SW 1271 (cell line): ENCODE results near the gene STAT4.
"Not testable (repeated sequence)": the region's sequence is repeated elsewhere in the genome, so short reads cannot be mapped to it uniquely, and the experiment has no call there.

Experiments used
- DNase-seq, 2 experiments: peaks; one replicate each; lab custom pipeline; 2025; lab: John Stamatoyannopoulos, UW

The STAT4 gene

DNA sequence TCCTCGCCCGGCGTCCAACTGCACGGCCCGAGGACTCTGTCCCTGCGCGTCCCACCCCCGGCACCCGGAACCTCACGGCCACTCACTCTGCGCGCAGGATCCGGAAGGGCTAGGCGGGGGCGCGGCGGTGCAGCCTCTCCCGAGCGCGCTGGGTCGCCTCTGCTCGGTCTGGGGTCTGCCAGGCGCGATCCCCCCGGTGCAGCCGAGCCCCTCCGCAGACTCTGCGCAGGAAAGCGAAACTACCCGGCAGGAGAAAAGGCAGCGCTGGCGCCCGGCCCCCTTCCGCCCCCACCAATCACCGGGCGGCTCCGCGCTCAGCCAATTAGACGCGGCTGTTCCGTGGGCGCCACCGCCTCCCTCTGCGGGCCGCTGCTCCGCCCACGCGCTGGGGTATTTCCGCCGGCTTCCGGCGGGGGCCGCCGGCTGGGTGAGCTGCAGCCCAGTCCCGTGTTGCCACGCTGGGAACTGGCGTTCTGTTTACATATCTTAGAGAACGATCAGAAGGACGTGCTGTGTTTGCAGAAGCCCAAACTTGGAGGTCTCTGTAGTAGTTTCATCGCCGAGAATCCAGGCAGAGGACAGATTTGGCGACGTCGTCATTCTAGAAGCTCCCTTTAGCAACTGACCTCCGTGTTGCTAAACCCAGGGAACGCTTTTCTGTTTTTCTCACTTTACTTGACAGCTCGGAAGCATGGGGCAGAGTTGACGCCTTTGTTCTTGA lies 136.7 kb downstream of the STAT4 start, which contains the start of gene STAT1:
Gene STAT1, minus strand, starts transcription at position 240 of the 721 bp plus-strand sequence. CDS start 4,168 bp downstream, outside the sequence.
- DNase-seq: peak; percentile 56 to 91

DNA sequence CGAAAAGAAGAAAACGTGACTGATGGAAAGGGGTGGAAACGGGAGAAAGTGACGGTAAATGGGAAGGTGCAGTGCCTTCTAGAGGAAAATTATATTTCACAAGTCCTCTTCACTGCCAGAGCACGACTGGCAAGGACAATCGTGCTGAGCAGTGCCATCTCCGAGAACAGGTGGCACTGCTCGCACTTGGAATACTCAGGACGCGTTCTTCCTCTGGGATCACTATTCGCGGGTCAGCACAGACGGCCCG lies 137.2 kb downstream of the STAT4 start:
- DNase-seq: peak in 1 of 2 experiments; percentile 75

DNA sequence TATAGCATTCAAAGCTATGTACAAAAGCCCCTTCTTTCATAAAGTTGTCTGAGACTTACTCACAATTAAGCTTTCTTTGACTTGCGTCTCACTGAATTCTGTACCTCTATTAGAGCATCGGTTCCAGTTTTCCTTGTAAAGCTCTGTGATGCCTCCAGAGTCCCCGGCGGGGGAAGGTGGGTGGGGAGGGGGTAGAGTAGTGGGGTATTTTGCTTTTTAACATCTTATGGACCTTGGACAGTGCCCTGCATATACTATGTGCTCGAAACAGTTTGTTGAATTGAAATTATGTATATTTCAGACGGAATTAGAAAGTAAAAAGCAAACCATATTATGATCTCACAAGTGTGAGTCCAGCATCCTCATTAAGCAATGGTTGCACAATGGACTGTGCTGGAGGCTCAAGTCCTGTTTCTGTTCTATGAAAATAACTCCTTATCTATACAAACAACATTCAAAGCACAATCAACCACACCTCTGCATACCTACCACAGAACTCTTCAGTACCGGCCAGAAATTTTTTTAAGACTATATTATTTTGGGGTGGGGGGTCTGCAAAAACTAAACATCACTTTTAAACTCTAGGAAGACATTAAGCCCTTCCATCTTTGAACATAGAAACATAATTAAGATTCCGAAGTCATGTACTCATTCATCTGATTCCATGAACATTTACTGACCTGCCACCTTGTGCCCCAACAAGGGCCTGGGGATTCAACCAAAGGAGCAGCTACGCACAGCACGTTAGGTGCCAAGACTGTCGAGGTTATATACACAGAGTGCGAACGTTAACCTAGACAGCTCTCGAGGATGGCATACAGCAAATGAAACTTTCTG lies 137.7 kb downstream of the STAT4 start:
- DNase-seq: no peak

DNA sequence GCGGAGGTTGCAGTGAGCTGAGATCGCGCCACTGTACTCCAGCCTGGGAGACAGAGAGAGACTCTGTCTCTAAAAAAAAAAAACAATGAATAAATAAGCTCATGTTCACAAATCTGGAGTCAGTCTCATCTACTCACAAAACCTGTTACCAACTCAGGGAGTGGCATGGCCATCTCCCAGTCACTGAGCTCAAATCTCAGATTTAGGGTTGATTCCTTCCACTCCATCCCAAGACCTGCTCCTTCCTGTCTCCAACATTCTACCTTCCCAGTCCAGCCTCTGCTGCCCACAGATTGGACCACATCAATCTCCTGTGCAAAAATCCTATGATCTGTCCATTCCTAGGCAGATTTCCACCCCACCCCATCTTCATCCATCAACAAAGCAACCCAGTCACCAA lies 138.4 kb downstream of the STAT4 start:
- DNase-seq: no peak

DNA sequence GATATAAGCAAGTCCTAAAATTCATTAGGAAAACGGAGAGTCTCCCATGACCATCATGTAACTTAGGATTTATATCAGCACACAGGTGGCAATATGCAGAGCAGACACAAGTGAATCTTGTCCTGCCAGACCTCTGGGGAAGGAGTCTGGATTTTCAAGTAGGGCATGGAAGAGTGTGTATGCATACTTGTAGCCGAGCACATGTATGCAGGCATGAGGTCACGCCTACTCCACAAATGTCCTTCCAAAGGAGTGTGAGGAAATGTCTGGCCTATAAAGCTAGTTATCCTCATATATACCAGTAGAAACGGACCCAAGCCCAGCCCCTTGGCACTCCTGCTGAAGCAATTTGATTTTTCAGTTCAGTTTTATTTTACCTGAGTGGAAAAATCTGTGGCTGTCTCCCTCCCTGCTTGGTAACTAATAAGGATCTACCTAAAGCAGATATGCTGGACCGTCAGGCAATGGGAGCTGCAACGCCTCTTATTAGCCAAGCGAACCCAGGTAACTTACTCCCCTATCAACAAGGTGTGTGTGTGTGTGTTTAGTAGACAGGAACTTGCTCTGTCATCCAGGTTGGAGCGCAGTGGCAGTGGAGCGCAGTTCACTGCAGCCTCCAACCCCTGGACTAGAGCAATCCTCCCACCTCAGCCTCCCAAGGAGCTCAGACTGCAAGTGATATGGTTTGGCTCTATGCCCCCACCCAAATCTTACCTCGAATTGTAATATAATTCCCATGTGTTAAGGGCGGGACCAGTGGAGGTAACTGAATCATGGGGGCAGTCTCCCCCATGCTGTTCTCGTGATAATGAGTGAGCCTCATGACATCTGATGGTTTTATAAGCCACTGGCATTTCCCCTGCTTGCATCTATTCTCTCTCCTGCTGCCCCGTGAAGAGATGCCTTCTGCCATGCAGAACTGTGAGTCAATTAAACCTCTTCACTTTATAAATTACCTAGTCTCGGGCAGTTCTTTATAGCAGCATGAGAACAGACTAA lies 139.6 kb downstream of the STAT4 start:
- no peak for DNase-seq

DNA sequence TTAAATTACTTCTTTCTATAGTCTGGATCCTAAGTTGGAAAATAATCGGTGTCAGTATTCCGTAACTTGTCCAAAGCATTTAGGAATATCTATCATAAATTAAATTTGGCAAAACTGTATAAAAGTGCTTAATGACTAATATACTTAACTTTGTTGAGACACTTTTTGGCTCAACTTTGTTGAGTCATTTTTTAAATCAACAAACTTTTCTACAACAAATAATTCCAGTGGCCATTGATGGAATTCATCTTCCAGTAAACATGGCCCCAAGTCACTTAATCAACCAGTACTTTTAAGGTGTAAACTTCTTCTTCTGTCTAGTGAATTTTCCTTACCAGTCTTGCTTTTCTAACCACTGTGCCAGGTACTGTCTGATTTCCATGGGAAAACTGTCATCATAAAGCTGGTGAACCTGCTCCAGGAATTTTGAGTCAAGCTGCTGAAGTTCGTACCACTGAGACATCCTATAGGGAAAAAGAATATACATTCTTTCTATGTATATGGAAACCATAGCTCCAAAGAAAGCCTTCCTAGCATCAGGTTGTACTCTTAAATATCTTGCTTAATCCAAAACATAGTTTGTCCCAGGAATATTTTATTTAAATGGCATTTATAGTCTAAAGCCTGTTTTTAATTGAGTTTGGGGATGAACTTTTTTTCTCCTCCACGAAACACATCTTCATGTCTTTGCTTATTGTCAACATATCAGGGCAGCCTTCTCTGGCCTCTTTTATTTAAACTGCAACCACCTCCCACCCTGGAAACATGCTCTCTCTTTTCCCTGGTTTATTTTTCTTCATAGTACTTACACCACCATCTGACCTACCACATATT lies 141.0 kb downstream of the STAT4 start:
- DNase-seq: no peak

DNA sequence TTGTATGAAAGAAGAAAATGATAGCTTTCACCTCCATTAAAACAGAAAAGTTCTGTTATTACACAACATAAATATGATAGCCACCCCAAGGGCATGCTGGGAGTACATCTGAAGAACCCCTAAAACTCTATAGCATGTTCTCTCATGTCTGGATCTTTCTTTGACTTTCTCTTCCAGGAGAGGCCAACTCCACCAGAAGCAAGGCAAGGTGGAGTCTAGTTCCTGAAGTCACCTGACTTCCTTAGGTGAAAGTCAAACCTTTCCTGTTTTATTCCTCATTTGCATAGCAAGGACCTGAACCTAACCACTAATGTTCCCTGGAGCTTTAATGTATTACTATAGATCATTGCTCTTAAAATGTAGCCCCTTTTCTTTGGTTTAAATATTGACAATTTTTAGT lies 142.5 kb downstream of the STAT4 start:
- DNase-seq: no peak

DNA sequence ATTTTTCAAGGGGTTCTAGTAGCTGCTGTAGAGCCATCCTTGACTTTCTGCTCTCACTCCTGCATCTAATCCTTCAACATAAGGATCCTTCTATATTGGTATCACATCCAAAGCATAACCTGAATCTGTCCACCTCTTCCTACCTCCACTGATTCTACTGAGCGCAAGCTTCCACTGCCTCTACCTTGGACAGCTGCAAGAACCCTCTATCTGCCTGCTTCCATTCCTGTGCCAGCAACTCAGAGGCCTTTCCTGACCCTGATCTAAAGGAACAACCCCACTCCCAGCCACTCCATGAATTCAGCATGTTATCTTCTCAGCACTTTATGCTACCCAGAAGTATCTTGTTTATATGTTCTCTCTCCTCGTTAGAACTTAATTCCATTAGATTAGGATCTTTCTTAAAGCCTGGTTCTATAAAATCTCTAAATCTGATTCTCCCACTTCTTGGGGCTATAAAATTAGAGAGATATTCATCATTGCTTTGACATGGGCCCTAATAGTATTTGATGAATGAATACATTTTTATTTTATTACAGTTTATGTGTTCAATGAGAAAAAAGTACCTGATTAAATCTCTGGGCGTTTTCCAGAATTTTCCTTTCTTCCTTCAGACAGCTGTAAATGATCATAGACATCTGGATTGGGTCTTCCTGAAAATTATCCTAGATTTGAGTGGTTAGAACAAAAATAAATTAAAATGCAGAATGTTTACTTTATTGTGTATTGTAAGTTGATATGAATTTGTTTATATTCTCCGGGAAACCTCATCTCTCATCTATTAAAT lies 143.6 kb downstream of the STAT4 start:
- DNase-seq: no peak

DNA sequence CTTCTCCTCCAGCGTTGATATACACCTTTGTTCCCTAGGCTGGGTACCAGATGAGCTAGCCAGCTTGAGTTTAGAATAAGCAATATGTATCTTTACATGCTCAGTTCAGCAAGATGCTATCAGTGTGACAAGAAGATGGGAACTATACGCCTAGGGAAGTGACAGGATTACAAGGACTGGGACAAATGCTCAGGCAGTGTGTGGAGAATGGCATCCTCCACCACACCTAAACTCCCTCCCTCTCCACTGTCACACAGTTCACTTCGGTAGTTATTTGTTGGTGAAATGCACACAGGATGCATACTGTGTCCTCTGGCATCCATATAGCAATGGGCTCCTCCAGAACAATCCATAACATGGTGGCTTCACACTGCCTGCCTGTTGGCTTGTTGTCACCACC lies 144.5 kb downstream of the STAT4 start:
- no peak for DNase-seq

DNA sequence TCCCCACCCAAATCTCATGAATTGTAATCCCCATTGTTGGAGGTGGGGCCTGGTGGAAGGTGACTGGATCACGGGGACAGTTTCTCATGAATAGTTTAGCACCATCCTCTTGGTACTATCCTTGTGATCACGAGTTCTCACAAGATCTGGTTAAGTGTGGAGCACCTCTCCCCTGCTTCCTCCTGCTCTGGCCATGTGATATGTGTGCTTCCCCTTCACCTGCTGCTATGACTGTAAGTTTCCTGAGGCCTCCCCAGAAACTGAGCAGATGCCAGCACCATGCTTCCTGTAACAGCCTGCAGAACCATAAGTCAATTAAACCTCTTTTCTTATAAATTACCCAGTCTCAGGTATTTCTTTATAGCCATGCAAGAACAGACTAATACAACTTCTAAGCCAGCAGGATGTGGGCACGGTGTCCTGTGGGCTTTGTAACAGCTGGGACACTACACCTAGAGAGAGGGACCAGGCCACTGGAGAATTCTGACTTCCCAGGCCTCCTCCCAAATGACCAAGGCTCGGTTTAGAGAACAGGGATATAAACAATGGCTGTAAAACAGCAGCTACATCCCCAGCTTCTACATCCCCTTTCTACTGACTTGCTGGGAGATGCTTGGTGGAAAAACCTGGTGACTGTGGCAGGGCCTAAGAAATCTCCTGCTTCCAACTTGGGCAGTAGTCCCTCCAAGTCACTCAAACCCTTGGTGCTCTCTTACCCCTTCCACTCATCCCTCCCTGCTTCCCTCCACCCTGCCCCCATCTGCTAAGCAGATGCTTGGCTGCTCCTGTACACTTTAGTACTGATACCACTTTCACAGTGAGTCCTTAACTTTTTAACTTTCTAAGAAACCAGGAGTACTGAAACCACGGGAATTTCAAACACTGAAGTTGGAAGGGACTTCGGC lies 147.1 kb downstream of the STAT4 start:
- no peak for DNase-seq

DNA sequence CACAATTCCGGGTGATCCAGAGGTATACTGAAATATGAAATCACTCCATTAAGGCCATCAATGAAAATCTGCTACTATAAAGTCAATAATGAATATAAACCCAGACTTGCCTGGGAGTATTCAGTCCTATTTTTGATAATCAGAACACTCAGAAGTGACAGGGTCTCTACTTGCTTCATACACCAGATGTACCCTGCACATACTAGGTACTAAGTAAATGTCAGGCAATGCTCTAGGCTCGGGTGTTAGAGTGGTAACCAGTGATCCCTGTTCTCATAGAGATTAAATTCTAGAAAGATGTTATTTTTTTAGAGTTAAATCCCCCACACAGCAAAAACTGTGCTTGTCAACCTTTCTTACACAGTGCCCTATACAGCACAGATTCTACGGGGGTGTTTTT lies 149.2 kb downstream of the STAT4 start:
- DNase-seq: no peak

DNA sequence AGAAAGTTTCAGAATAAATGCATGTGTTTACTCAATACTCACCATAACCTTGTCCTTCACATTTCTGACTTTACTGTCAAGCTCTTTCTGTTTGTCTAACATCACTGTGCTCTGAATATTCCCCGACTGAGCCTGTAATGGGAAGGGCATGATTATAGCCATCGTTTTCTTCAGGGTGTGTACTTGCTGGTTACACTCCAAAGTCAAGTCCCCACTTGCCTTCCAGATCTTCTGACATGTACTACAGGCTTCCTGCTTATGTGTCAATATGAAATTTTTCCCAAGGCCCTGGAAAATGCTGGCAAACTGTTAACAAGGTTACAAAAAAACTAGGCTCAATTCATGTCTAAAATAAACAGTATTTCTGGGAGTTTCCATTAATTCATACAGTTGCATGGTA lies 149.8 kb downstream of the STAT4 start:
- DNase-seq: no peak

DNA sequence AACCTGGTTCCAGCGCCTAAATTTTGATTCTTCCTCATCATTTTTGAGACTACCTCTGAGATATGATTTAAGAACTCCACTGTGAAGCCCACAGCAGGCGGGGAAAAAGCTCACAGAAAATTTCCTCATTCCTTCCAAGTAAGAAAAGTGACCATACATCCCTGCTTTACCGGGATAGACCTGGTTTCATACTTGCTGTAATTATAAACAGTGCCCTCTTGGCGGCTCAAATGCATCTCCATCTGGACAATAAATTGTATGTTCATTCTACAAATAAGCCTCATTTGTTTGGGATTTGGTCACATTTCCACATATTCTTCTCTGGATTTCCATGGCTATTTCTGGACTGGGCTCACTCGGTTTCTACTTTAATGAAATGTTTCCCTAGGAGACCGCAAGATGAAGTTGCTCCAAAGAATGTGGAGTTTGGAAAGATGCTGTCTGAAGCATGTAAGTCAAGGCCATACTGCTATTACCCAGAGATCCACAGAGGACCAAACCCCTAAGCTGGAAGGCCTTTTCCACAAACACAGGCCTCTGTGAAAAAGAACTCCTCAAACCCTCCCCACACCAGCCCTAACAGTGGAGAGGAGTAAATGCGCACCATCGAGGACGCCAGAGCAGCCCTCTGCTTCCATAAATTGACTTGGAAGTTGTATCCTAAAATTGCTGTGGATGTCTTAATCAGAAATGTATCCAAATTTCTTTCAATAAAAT lies 150.7 kb downstream of the STAT4 start:
- DNase-seq: no peak

DNA sequence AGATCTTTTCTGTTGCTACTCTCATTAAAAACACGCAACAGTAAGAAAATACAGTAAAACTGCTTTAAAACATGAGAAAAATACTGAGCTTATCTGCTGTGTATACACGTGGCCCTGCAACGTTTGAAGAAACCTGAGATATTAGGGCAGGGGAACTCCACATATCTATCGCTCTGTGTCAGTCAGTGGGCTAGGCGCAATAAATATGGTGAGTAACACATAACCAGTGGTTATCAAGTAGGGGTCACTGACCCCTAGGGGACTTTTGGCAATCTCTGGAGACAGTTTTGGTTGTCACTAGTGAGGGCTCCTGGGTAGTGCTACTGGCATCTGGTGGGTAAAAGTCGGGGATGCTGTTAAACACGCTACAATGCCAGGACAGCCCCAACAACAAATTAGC lies 151.7 kb downstream of the STAT4 start:
- DNase-seq: no peak

DNA sequence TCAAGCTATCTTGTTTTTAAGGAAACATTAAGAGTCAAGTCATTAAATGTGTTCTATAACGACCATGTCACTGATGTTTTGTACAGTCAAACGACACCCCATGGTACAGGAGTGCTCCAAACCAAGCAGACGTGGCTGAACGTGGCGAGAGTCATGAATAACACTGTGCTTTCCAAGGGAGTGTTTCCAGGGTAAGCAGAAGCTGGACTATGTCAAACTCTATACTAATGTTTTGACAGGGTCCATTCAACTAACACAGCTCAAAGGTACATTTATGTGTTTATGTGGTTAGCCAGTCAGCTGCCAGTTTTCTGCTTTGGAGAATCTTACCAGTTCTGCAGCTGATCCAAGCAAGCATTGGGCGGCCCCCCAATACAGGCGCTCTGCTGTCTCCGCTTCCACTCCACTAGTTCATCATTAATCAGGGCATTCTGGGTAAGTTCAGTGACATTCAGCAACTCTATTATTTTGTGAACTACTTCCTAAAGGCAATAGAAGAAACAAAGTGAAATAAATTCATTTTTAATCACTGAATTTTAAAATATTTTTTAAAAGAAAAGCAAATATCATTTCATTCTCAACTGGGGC lies 153.2 kb downstream of the STAT4 start:
- DNase-seq: no peak

DNA sequence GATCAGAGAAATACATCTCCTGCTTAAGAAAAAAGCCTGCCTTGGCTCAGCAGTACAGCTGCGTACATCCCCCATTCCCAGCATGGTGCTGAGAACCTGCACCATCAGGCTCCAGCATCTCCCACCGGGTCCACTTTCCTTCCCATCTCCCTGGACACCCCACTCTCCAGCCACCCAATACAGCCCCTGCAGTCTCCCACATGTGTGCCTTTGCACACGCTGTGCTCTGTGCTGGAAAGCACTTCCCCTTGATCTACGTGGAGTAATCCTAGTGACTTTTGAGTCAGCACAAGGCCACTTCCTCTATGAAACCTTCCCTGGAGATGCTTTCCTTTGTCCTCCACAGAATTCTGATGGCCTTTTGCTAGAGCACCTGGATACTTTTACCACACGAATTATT lies 153.8 kb downstream of the STAT4 start:
- DNase-seq: no peak

DNA sequence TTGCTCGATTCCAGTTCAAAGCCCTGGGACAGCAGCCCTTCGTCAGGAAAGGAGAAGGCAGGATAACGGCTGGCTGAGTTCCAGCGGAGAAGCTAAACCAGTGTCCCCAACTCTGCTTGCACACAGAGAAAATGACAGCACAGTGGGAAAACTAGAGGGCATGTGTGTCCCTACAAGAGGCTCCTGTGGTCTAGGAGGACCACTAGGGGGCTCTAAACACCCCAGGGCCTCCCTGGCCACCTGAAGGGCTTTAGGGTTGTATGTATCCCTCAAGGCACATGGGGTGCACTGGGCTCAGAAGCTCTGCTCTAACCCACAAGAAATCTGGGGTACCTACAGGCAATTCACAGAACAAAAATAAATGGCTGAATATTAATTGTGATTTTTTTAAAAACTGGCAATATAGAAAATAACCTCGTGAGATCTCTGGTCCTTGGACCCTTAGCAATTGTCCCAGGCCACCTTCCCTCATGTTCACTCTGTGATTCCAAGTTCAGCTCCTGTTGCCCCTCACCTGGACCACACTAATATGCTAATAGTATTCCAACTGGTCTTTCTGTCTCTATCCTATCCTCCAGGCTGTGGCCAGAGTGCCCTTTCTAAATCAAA lies 154.4 kb downstream of the STAT4 start:
- peak; percentile 5 to 34 for DNase-seq

DNA sequence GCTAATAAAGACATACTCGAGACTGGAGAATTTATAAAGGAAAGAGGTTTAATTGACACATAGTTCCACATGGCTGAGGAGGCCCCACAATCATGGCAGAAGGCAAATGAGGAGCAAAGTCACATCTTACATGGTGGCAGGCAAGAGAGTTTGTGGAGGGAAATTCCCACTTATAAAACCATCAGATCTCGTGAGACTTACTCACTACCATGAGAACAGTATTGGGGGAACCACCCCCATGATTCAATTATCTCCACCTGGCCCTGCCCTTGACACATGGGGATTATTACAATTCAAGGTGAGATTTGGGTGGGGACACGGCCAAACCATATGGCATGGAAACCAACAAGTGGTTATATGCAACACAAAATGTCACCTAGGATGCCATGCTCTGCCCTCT lies 155.5 kb downstream of the STAT4 start:
- not testable (repeated sequence) for DNase-seq
